ENCODE measurements around the gene SLC16A10. TPM values are rescaled to one million over a fixed set of nuclear protein-coding genes. Genes with fewer than 3 reads are reported as not detected.

The SLC16A10 gene
- total and polyA plus RNA-seq, 2 experiments from 2014 or later: 19.9 to 34.1 TPM

- WGBS (ENCODE audit: low lambda C conversion rate, missing lambda C conversion rate): 91% methylated on average over 12 of the region's 12 CpGs
- Histone ChIP-seq H3K9me2 (replicated peaks; ENCODE audit: insufficient read depth) (no peaks in the 10 kb centered on the region), H3K27ac (no peak overlapping the region), H3K36me3 (replicated peaks; ENCODE audit: insufficient read depth, low read depth) (no peaks in the 10 kb centered on the region), H3K9me3 (ENCODE audit: low read depth) (no peaks in the 10 kb centered on the region), H3K79me2 (peaks cover 37% of the 10 kb centered on the region), H3K4me2 (peak overlapping the region; percentile 86), H2AFZ (no peak overlapping the region), H3K27me3 (no peaks in the 10 kb centered on the region), H3K4me3 (no peak overlapping the region), H3K4me1 (ENCODE audit: insufficient read depth) (peaks cover 22% of the 10 kb centered on the region), H4K20me1 (ENCODE audit: insufficient read depth, poor library complexity, severe bottlenecking) (no peaks in the 10 kb centered on the region)
- TF ChIP-seq EZH2 (IDR thresholded peaks at IDR 0.05; ENCODE audit: borderline replicate concordance) (no peak), CTCF (IDR thresholded peaks at IDR 0.05; ENCODE audit: poor library complexity) (no peak), EZH2phosphoT487 (IDR thresholded peaks at IDR 0.05; ENCODE audit: low read depth, severe bottlenecking, unreplicated experiment) (no peak)
- DNase-seq (ENCODE audit: low spot score): no peak
These were observed 173.4 kb downstream of the SLC16A10 start for GRCh38 chr6:111260570-111261298.

- Histone ChIP-seq H3K79me2 (peaks cover 60% of the 10 kb centered on the region), H3K36me3 (replicated peaks; ENCODE audit: insufficient read depth, low read depth) (no peaks in the 10 kb centered on the region), H3K27me3 (no peaks in the 10 kb centered on the region), H3K4me1 (ENCODE audit: insufficient read depth) (peaks cover 15% of the 10 kb centered on the region), H4K20me1 (ENCODE audit: insufficient read depth, poor library complexity, severe bottlenecking) (no peaks in the 10 kb centered on the region), H2AFZ (no peak overlapping the region), H3K9me2 (replicated peaks; ENCODE audit: insufficient read depth) (no peaks in the 10 kb centered on the region), H3K27ac (no peak overlapping the region), H3K9me3 (ENCODE audit: low read depth) (no peaks in the 10 kb centered on the region), H3K4me3 (no peak overlapping the region), H3K4me2 (no peak overlapping the region)
- no peak for DNase-seq (ENCODE audit: low spot score)
- WGBS (ENCODE audit: low lambda C conversion rate, missing lambda C conversion rate): 86% methylated on average over 4 of the region's 4 CpGs
- TF ChIP-seq EZH2 (IDR thresholded peaks at IDR 0.05; ENCODE audit: borderline replicate concordance) (no peak), CTCF (IDR thresholded peaks at IDR 0.05; ENCODE audit: poor library complexity) (no peak), EZH2phosphoT487 (IDR thresholded peaks at IDR 0.05; ENCODE audit: low read depth, severe bottlenecking, unreplicated experiment) (no peak)
These were observed 176.5 kb downstream of the SLC16A10 start for GRCh38 chr6:111263837-111264236.

- Histone ChIP-seq H2AFZ (no peak overlapping the region), H3K4me1 (ENCODE audit: insufficient read depth) (peaks cover 4% of the 10 kb centered on the region), H4K20me1 (ENCODE audit: insufficient read depth, poor library complexity, severe bottlenecking) (no peaks in the 10 kb centered on the region), H3K9me2 (replicated peaks; ENCODE audit: insufficient read depth) (no peaks in the 10 kb centered on the region), H3K36me3 (replicated peaks; ENCODE audit: insufficient read depth, low read depth) (no peaks in the 10 kb centered on the region), H3K27me3 (no peaks in the 10 kb centered on the region), H3K9me3 (ENCODE audit: low read depth) (no peaks in the 10 kb centered on the region), H3K79me2 (peaks cover 64% of the 10 kb centered on the region), H3K27ac (peak overlapping the region; percentile 24), H3K4me3 (no peak overlapping the region), H3K4me2 (peak overlapping the region; percentile 42)
- DNase-seq (ENCODE audit: low spot score): no peak
- TF ChIP-seq EZH2phosphoT487 (IDR thresholded peaks at IDR 0.05; ENCODE audit: low read depth, severe bottlenecking, unreplicated experiment) (no peak), CTCF (IDR thresholded peaks at IDR 0.05; ENCODE audit: poor library complexity) (no peak), EZH2 (IDR thresholded peaks at IDR 0.05; ENCODE audit: borderline replicate concordance) (no peak)
- 63% methylated on average over 6 of the region's 6 CpGs for WGBS (ENCODE audit: low lambda C conversion rate, missing lambda C conversion rate)
These were observed 178.5 kb downstream of the SLC16A10 start for GRCh38 chr6:111265842-111266241.
